ENCODE measurements around the gene ZNF462. TPM values are rescaled to one million over a fixed set of nuclear protein-coding genes. Genes with fewer than 3 reads are reported as not detected.

The ZNF462 gene
- total and polyA plus RNA-seq, 2 of the 13 experiments (the other 11 are each of a cell fraction or from before 2014, with no cell fraction given) = not detected

DNA sequence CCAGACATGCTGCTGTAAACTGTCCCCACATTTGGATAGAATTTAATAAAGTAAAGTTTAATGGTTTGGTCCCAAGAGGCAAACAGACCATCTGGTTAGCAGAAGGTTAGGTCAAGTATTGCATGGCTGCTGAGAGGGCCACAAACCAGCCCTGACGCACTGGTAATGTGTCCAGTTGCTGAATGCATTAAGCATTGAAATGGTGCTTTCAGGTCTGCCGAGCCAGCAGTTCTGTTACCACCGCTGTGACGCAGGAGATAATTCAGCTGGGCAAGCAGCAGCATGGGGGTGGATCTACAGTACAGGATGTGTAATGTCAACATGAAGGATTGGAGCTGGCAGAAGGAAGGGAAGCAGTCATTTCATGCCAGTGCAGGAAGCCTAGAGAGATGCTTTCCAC lies 16.0 kb downstream of the ZNF462 start:
- ChIA-PET CTCF (ENCODE audit: low intra/inter-chr PET ratio, low total read pairs) (no interaction called here), POLR2A (no interaction called here)
- intact Hi-C loops (cut with micrococcal nuclease; ENCODE audit: unreplicated experiment) (loop anchor here (5.0 kb wide), 1 partner anchor 583 kb away; no protein-coding TSS in a partner anchor), in situ Hi-C loops (cut with HindIII; ENCODE audit: extremely low pct_ligation_motif_present, low pct_unique_long_range_greater_than_20kb) (no loop called here)
- Histone ChIP-seq H2AFZ (ENCODE audit: low read length) (no peak overlapping the region), H3K4me1 (ENCODE audit: insufficient read depth, low read length) (no peaks in the 10 kb centered on the region), H3K36me3 (replicated peaks in 1 of 2; ENCODE audit: control insufficient read depth in 1 of 2, insufficient read depth in 2 of 2, low read length in 2 of 2) (no peaks in the 10 kb centered on the region), H3K27me3 (ENCODE audit: control insufficient read depth in 1 of 2, insufficient read depth in 2 of 2, low read length in 2 of 2) (no peaks in the 10 kb centered on the region), H3K9me3 (ENCODE audit: low read length) (no peaks in the 10 kb centered on the region), H4K20me1 (ENCODE audit: insufficient read depth, low read length) (no peaks in the 10 kb centered on the region), H3K4me3 (replicated peaks in 1 of 3; ENCODE audit: insufficient read depth in 1 of 3, low read depth in 2 of 3, low read length in 3 of 3) (no peak overlapping the region), H3K79me2 (ENCODE audit: insufficient read depth, low read length) (no peaks in the 10 kb centered on the region), H3K27ac (ENCODE audit: extremely low read length, insufficient read depth, low read length) (no peak overlapping the region), H3K4me2 (ENCODE audit: low read depth, low read length) (no peak overlapping the region), H3K9ac (ENCODE audit: insufficient read depth, low read depth, low read length) (no peak overlapping the region)
- DNase-seq (ENCODE audit: low spot score) (no peak), FAIRE-seq (no peak), ATAC-seq (no peak)
- TF ChIP-seq, protein P1, sequence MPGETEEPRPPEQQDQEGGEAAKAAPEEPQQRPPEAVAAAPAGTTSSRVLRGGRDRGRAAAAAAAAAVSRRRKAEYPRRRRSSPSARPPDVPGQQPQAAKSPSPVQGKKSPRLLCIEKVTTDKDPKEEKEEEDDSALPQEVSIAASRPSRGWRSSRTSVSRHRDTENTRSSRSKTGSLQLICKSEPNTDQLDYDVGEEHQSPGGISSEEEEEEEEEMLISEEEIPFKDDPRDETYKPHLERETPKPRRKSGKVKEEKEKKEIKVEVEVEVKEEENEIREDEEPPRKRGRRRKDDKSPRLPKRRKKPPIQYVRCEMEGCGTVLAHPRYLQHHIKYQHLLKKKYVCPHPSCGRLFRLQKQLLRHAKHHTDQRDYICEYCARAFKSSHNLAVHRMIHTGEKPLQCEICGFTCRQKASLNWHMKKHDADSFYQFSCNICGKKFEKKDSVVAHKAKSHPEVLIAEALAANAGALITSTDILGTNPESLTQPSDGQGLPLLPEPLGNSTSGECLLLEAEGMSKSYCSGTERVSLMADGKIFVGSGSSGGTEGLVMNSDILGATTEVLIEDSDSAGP (CRISPR knock-in tag; IDR thresholded peaks at IDR 0.05; ENCODE audit: borderline replicate concordance) = no peak
- TF ChIP-seq ZNF558 (CRISPR knock-in tag; IDR thresholded peaks at IDR 0.05; ENCODE audit: borderline replicate concordance) (no peak), CCDC6 (CRISPR knock-in tag; IDR thresholded peaks at IDR 0.05) (no peak), ZBTB7B (CRISPR knock-in tag; IDR thresholded peaks at IDR 0.05) (no peak), ZNF343 (CRISPR knock-in tag; IDR thresholded peaks at IDR 0.05) (no peak), ZNF180 (CRISPR knock-in tag; IDR thresholded peaks at IDR 0.05; ENCODE audit: borderline replicate concordance, low read depth) (no peak), FOXP1 (IDR thresholded peaks at IDR 0.05) (no peak), FOXP1 (CRISPR knock-in tag; IDR thresholded peaks at IDR 0.05) (no peak), ZNF225 (CRISPR knock-in tag; IDR thresholded peaks at IDR 0.05) (no peak)
- TF ChIP-seq, protein P2, sequence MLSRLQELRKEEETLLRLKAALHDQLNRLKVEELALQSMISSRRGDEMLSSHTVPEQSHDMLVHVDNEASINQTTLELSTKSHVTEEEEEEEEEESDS (CRISPR knock-in tag; IDR thresholded peaks at IDR 0.05; ENCODE audit: borderline replicate concordance) = no peak
- TF ChIP-seq, protein P3, sequence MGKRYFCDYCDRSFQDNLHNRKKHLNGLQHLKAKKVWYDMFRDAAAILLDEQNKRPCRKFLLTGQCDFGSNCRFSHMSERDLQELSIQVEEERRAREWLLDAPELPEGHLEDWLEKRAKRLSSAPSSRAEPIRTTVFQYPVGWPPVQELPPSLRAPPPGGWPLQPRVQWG (CRISPR knock-in tag; IDR thresholded peaks at IDR 0.05; ENCODE audit: borderline replicate concordance, low read depth) = no peak
- TF ChIP-seq, protein P4, sequence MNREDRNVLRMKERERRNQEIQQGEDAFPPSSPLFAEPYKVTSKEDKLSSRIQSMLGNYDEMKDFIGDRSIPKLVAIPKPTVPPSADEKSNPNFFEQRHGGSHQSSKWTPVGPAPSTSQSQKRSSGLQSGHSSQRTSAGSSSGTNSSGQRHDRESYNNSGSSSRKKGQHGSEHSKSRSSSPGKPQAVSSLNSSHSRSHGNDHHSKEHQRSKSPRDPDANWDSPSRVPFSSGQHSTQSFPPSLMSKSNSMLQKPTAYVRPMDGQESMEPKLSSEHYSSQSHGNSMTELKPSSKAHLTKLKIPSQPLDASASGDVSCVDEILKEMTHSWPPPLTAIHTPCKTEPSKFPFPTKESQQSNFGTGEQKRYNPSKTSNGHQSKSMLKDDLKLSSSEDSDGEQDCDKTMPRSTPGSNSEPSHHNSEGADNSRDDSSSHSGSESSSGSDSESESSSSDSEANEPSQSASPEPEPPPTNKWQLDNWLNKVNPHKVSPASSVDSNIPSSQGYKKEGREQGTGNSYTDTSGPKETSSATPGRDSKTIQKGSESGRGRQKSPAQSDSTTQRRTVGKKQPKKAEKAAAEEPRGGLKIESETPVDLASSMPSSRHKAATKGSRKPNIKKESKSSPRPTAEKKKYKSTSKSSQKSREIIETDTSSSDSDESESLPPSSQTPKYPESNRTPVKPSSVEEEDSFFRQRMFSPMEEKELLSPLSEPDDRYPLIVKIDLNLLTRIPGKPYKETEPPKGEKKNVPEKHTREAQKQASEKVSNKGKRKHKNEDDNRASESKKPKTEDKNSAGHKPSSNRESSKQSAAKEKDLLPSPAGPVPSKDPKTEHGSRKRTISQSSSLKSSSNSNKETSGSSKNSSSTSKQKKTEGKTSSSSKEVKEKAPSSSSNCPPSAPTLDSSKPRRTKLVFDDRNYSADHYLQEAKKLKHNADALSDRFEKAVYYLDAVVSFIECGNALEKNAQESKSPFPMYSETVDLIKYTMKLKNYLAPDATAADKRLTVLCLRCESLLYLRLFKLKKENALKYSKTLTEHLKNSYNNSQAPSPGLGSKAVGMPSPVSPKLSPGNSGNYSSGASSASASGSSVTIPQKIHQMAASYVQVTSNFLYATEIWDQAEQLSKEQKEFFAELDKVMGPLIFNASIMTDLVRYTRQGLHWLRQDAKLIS (CRISPR knock-in tag; IDR thresholded peaks at IDR 0.05) = no peak
- BruUV-seq (replicated peaks) = no TSS peak
- WGBS (ENCODE audit: low lambda C conversion rate) = 40% methylated on average over 4 of the region's 4 CpGs
